Body of pancreas (tissue), 4 donors: ENCODE data around the gene RUNX3. TPM values are rescaled to one million over a fixed set of nuclear protein-coding genes. Genes with fewer than 3 reads are reported as not detected.

Experiments used
- ATAC-seq: fragments of 150-250 bp; one replicate; pipeline ENCODE4 v1.9.1; 2016
- DNase-seq, 4 donors: peaks; one replicate each; pipeline ENCODE4 v3.0.0-alpha.2; 2019
- H3K27ac ChIP-seq, 4 donors: fragments of 200-600 bp; sonication (generic); 1 replicate in 3 of 4; 2 replicates in 1 of 4; pipeline versions ENCODE4 v1.5.1 to v1.6.1; 2016 to 2019; ENCODE audit warnings: mild to moderate bottlenecking in 1 of 4, mixed read lengths in 1 of 4, moderate library complexity in 1 of 4
- H3K27me3 ChIP-seq, 2 donors: fragments of 200-600 bp; sonication (generic); one replicate each; pipeline ENCODE4 v1.6.0; 2016; ENCODE audit warnings: mild to moderate bottlenecking in 1 of 2
- H3K36me3 ChIP-seq, 2 donors: fragments of 200-600 bp; sonication (generic); replicated peaks in 1 of 2; 2 replicates each; pipeline ENCODE4 v1.5.1; 2016; ENCODE audit warnings: low read depth in 2 of 2; ENCODE audit not compliant: insufficient read depth in 1 of 2
- H3K4me1 ChIP-seq: fragments of 200-600 bp; sonication (generic); one replicate; pipeline ENCODE4 v1.6.0; 2016
- H3K4me3 ChIP-seq, 2 donors: fragments of 200-600 bp; sonication (generic); 1 replicate in 1 of 2; 2 replicates in 1 of 2; pipeline ENCODE4 v1.5.1; 2016 to 2019
- H3K9me3 ChIP-seq, 3 donors: fragments of 200-600 bp; sonication (generic); 1 replicate in 2 of 3; 2 replicates in 1 of 3; pipeline ENCODE4 v1.5.1; 2016
- CTCF ChIP-seq, 7 experiments: fragments of 450-650 bp in 4 of 7; fragments of 200-600 bp in 3 of 7; sonication (generic) in 3 of 7; IDR thresholded peaks; one replicate each; pipeline ENCODE4 v1.5.1; 2016 to 2019; ENCODE audit warnings: antibody characterized with exemption in 7 of 7
- POLR2A ChIP-seq, 3 donors: fragments of 450-650 bp; IDR thresholded peaks; one replicate each; pipeline ENCODE4 v1.6.1; 2016; ENCODE audit warnings: antibody characterized with exemption in 3 of 3, mild to moderate bottlenecking in 2 of 3
- WGBS, 2 donors: methylation state at CpG; one replicate each; pipeline ENCODE4 v1.1.5; 2017; 5-methylcytosine and 5-hydroxymethylcytosine counted together
- intact Hi-C: fragments of 100-400 bp; cut with DNase I; formaldehyde crosslinking; loops from one replicate; pipeline ENCODE4 v1.15.1; 2023
- total RNA-seq, 2 donors: library from RNA; depleted of rRNA; stranded (reverse); fragments of >200 nt; gene quantifications; one replicate each; pipeline ENCODE4 v1.1.0, GENCODE V29; 2016

RUNX3 gene
- total RNA-seq, 2 donors from 2014 or later: 0.26 TPM; not detected in 1

- Histone ChIP-seq H3K4me1 (no peaks in the 10 kb centered on the region), H3K36me3 (no peaks in the 10 kb centered on the region), H3K4me3 (no peak overlapping the region), H3K27me3 (no peaks in the 10 kb centered on the region), H3K27ac (no peak overlapping the region), H3K9me3 (no peaks in the 10 kb centered on the region)
- intact Hi-C loops: no loop called here
- DNase-seq (no peak), ATAC-seq (no peak)
- WGBS, 2 donors: 77 to 82% methylated on average over 9 to 21 of the region's 21 CpGs
- TF ChIP-seq CTCF (IDR thresholded peaks at IDR 0.05): no peak
- no peak for TF ChIP-seq POLR2A (IDR thresholded peaks at IDR 0.05)
Observed at GRCh38 chr1:24915816-24916602, 14.1 kb downstream of the RUNX3 start.

GRCh38 chr1:24914226-24915069 lies 15.6 kb downstream of the RUNX3 start:
- Histone ChIP-seq H3K4me3 (no peak overlapping the region), H3K27me3 (no peaks in the 10 kb centered on the region), H3K4me1 (no peaks in the 10 kb centered on the region), H3K36me3 (no peaks in the 10 kb centered on the region), H3K9me3 (no peaks in the 10 kb centered on the region), H3K27ac (no peak overlapping the region)
- 53 to 66% methylated on average over 15 to 22 of the region's 33 CpGs for WGBS, 2 donors
- intact Hi-C loops: no loop called here
- TF ChIP-seq POLR2A (IDR thresholded peaks at IDR 0.05): no peak
- ATAC-seq (no peak), DNase-seq (no peak)

GRCh38 chr1:24913616-24914225 lies 16.4 kb downstream of the RUNX3 start:
- Histone ChIP-seq H3K9me3 (no peaks in the 10 kb centered on the region), H3K27ac (no peak overlapping the region), H3K4me3 (no peak overlapping the region), H3K36me3 (no peaks in the 10 kb centered on the region), H3K27me3 (no peaks in the 10 kb centered on the region), H3K4me1 (no peaks in the 10 kb centered on the region)
- ATAC-seq: no peak
- intact Hi-C loops: no loop called here
- TF ChIP-seq POLR2A (IDR thresholded peaks at IDR 0.05) (no peak), CTCF (IDR thresholded peaks at IDR 0.05) (no peak)
- WGBS, 2 donors: 74 to 100% methylated on average over 3 to 8 of the region's 10 CpGs
- DNase-seq: peak in 1 of 4 donors; percentile 29

GRCh38 chr1:24913274-24913604 lies 16.8 kb downstream of the RUNX3 start:
- no peak overlapping the region for H3K4me3 ChIP-seq
- no peak overlapping the region for H3K27ac ChIP-seq
- H3K9me3 ChIP-seq: no peaks in the 10 kb centered on the region
- TF ChIP-seq POLR2A (IDR thresholded peaks at IDR 0.05) (no peak), CTCF (IDR thresholded peaks at IDR 0.05) (no peak)
- H3K36me3 ChIP-seq: no peaks in the 10 kb centered on the region
- intact Hi-C loops: no loop called here
- H3K4me1 ChIP-seq: no peaks in the 10 kb centered on the region
- WGBS, 2 donors: 90 to 92% methylated on average over 2 of the region's 2 CpGs
- DNase-seq (no peak), ATAC-seq (no peak)
- H3K27me3 ChIP-seq: no peaks in the 10 kb centered on the region
